Neural cell (in vitro differentiated cells): ENCODE results near the gene RANGAP1. TPM values are rescaled to one million over a fixed set of nuclear protein-coding genes. Genes with fewer than 3 reads are reported as not detected.

Source experiments
- H2AFZ ChIP-seq: fragments of 200-600, 300-800 bp; sonication (generic), shearing (Covaris generic); 2 replicates; pipeline ENCODE4 v1.6.0; 2014; ENCODE audit warnings: low read depth, mild to moderate bottlenecking, antibody characterized with exemption, low read length, moderate library complexity
- H3F3A ChIP-seq: fragments of 200-600 bp; shearing (Covaris generic); 2 replicates; pipeline ENCODE4 v1.6.1; 2016; ENCODE audit warnings: mild to moderate bottlenecking, moderate library complexity, mixed read lengths, antibody characterized with exemption, low read length; ENCODE audit not compliant: insufficient read depth, poor library complexity, severe bottlenecking
- H3K27ac ChIP-seq: fragments of 200-600, 300-800 bp; sonication (generic), shearing (Covaris generic); 2 replicates; pipeline ENCODE4 v1.5.1; 2014; ENCODE audit warnings: mild to moderate bottlenecking, low read length, moderate library complexity
- H3K27me3 ChIP-seq: fragments of 300-800, 200-600 bp; sonication (generic), shearing (Covaris generic); 2 replicates; pipeline ENCODE4 v1.6.0; 2014; ENCODE audit warnings: mild to moderate bottlenecking, low read depth, low read length, moderate library complexity; ENCODE audit not compliant: insufficient read depth
- H3K36me3 ChIP-seq: fragments of 300-800, 200-600 bp; sonication (generic), shearing (Covaris generic); 2 replicates; pipeline ENCODE4 v1.5.1; 2014; ENCODE audit warnings: mild to moderate bottlenecking, antibody characterized with exemption, low read length, moderate library complexity; ENCODE audit not compliant: insufficient read depth
- H3K4me2 ChIP-seq: fragments of 300-800, 200-600 bp; sonication (generic), shearing (Covaris generic); 2 replicates; pipeline ENCODE4 v1.6.0; 2014; ENCODE audit warnings: mild to moderate bottlenecking, low read length
- H3K4me3 ChIP-seq: fragments of 300-800, 200-600 bp; sonication (generic), shearing (Covaris generic); 2 replicates; pipeline ENCODE4 v1.5.1; 2014; ENCODE audit warnings: mild to moderate bottlenecking, low read length, moderate library complexity
- H3K79me2 ChIP-seq: fragments of 200-600 bp; shearing (Covaris generic); replicated peaks from 2 replicates; pipeline ENCODE4 v1.6.0; 2014; ENCODE audit warnings: mild to moderate bottlenecking, low read length, moderate library complexity; ENCODE audit not compliant: insufficient read depth
- H3K9ac ChIP-seq: fragments of 300-800, 200-600 bp; sonication (generic), shearing (Covaris generic); 2 replicates; pipeline ENCODE4 v1.6.1; 2016; ENCODE audit warnings: mild to moderate bottlenecking, low read length, mixed read lengths
- H3K9me2 ChIP-seq: fragments of 200-600 bp; shearing (Covaris generic); 2 replicates; pipeline ENCODE4 v1.6.1; 2016; ENCODE audit warnings: mild to moderate bottlenecking, low read length, mixed read lengths; ENCODE audit not compliant: insufficient read depth
- H3K9me3 ChIP-seq: fragments of 200-600, 300-800 bp; sonication (generic), shearing (Covaris generic); 2 replicates; pipeline ENCODE4 v1.6.1; 2016; ENCODE audit warnings: mild to moderate bottlenecking, mixed run types, low read length, moderate library complexity, mixed read lengths
- H4K20me1 ChIP-seq: fragments of 200-600 bp; shearing (Covaris generic); 2 replicates; pipeline ENCODE4 v1.6.1; 2016; ENCODE audit warnings: mild to moderate bottlenecking, mixed run types; ENCODE audit not compliant: insufficient read depth
- CTCF ChIP-seq: fragments of 450-650 bp; IDR thresholded peaks from 2 replicates; pipeline ENCODE4 v1.5.1; 2014; ENCODE audit warnings: antibody characterized with exemption, mild to moderate bottlenecking, moderate library complexity; ENCODE audit not compliant: poor library complexity, severe bottlenecking
- EP300 ChIP-seq: fragments of 450-650 bp; conservative IDR thresholded peaks from 2 replicates; pipeline ENCODE4 v1.6.1; 2014; ENCODE audit warnings: antibody characterized with exemption, mild to moderate bottlenecking, moderate library complexity; ENCODE audit not compliant: poor library complexity, severe bottlenecking
- EZH2 ChIP-seq: fragments of 200-600, 300-800 bp; shearing (Covaris generic), sonication (generic); IDR thresholded peaks from 2 replicates; pipeline ENCODE4 v1.6.1; 2014; ENCODE audit warnings: antibody characterized with exemption, low read length, borderline replicate concordance, mild to moderate bottlenecking; ENCODE audit not compliant: insufficient read depth, poor library complexity, severe bottlenecking
- MXI1 ChIP-seq: fragments of 450-650 bp; conservative IDR thresholded peaks from 2 replicates; pipeline ENCODE4 v1.6.1; 2014; ENCODE audit warnings: antibody characterized with exemption, mild to moderate bottlenecking; ENCODE audit not compliant: poor library complexity, severe bottlenecking
- POLR2AphosphoS5 ChIP-seq: IDR thresholded peaks from 2 replicates; pipeline ENCODE4 v1.6.1; 2012
- RAD21 ChIP-seq: fragments of 450-650 bp; conservative IDR thresholded peaks from 2 replicates; pipeline ENCODE4 v1.6.1; 2014; ENCODE audit warnings: antibody characterized with exemption, mild to moderate bottlenecking, moderate library complexity
- SMC3 ChIP-seq: fragments of 450-650 bp; conservative IDR thresholded peaks from 2 replicates; pipeline ENCODE4 v1.6.1; 2014; ENCODE audit warnings: antibody characterized with exemption, mild to moderate bottlenecking, moderate library complexity; ENCODE audit not compliant: poor library complexity
- TAF1 ChIP-seq: IDR thresholded peaks from 2 replicates; pipeline ENCODE4 v1.6.1; 2012; ENCODE audit warnings: low read depth
- polyA plus RNA-seq: library from polyadenylated mRNA; depleted of rRNA; stranded (reverse); fragments of >200 nt; gene quantifications from 2 replicates; pipeline ENCODE4 v1.2.3, GENCODE V29; 2014
- TF ChIP-seq, protein P1 (sequence below): IDR thresholded peaks from 2 replicates; pipeline ENCODE4 v1.6.1; 2012; ENCODE audit warnings: borderline replicate concordance

Gene RANGAP1
- polyA plus RNA-seq, 1 donor from 2014 or later: 48.6 TPM

DNA sequence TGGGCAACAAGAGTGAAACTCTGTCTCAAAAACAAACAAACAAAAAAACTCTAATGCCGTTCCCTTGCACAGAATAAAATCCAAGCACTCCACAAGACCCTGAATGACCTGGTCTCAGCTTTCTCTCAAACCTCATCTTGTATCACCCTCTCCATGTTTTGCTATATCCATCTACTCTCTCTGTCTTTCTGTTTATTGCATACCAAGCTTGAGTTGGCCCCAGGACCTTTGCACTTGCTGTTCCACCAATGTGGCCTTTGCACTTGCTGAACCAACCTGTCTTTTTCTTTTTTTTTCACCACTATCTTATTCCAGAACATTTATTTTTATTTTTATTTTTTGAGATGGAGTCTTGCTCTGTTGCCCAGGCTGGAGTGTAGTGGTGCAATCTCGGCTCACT is 82.9 kb downstream of the RANGAP1 start:
- Histone ChIP-seq H3K4me2 (no peak overlapping the region), H3K9ac (no peak overlapping the region), H3F3A (no peaks in the 10 kb centered on the region), H3K27me3 (no peaks in the 10 kb centered on the region), H2AFZ (no peak overlapping the region), H3K79me2 (peaks cover 9% of the 10 kb centered on the region), H3K9me3 (no peaks in the 10 kb centered on the region), H4K20me1 (no peaks in the 10 kb centered on the region), H3K9me2 (no peaks in the 10 kb centered on the region), H3K4me3 (no peak overlapping the region), H3K36me3 (no peaks in the 10 kb centered on the region), H3K27ac (no peak overlapping the region)
- TF ChIP-seq, protein P1, sequence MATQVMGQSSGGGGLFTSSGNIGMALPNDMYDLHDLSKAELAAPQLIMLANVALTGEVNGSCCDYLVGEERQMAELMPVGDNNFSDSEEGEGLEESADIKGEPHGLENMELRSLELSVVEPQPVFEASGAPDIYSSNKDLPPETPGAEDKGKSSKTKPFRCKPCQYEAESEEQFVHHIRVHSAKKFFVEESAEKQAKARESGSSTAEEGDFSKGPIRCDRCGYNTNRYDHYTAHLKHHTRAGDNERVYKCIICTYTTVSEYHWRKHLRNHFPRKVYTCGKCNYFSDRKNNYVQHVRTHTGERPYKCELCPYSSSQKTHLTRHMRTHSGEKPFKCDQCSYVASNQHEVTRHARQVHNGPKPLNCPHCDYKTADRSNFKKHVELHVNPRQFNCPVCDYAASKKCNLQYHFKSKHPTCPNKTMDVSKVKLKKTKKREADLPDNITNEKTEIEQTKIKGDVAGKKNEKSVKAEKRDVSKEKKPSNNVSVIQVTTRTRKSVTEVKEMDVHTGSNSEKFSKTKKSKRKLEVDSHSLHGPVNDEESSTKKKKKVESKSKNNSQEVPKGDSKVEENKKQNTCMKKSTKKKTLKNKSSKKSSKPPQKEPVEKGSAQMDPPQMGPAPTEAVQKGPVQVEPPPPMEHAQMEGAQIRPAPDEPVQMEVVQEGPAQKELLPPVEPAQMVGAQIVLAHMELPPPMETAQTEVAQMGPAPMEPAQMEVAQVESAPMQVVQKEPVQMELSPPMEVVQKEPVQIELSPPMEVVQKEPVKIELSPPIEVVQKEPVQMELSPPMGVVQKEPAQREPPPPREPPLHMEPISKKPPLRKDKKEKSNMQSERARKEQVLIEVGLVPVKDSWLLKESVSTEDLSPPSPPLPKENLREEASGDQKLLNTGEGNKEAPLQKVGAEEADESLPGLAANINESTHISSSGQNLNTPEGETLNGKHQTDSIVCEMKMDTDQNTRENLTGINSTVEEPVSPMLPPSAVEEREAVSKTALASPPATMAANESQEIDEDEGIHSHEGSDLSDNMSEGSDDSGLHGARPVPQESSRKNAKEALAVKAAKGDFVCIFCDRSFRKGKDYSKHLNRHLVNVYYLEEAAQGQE: no peak
- TF ChIP-seq RAD21: no peak
- TF ChIP-seq EP300: no peak

- Histone ChIP-seq H3K79me2 (peaks cover 8% of the 10 kb centered on the region), H3K27me3 (peaks cover 8% of the 10 kb centered on the region), H4K20me1 (no peaks in the 10 kb centered on the region), H3K9ac (no peak overlapping the region), H3K27ac (no peak overlapping the region), H3K4me3 (no peak overlapping the region), H3K4me2 (no peak overlapping the region), H2AFZ (no peak overlapping the region), H3K9me2 (no peaks in the 10 kb centered on the region), H3F3A (no peaks in the 10 kb centered on the region), H3K36me3 (no peaks in the 10 kb centered on the region), H3K9me3 (no peaks in the 10 kb centered on the region)
- TF ChIP-seq TAF1 (no peak), SMC3 (no peak), MXI1 (no peak), RAD21 (no peak), EZH2 (no peak), POLR2AphosphoS5 (no peak), CTCF (no peak), EP300 (no peak)
- TF ChIP-seq, protein P1: no peak
Observed at GRCh38 chr22:41201141-41201540, 84.8 kb downstream of the RANGAP1 start.
